GM12875 (cell line): ENCODE results near the gene NOS1AP.

Experiments used
- H3K4me3 ChIP-seq: one replicate; pipeline ENCODE4 v1.5.1; 2011; ENCODE audit warnings: low read depth, low read length, control low read depth
- CTCF ChIP-seq: IDR thresholded peaks from 2 replicates; pipeline ENCODE4 v1.5.1; 2011; ENCODE audit warnings: low read depth, mild to moderate bottlenecking, control low read depth, inconsistent platforms, low read length, moderate library complexity, borderline replicate concordance; ENCODE audit not compliant: insufficient read depth

Gene NOS1AP

GRCh38 chr1:162298266-162298665 is 228.8 kb downstream of the NOS1AP start:
- no peak overlapping the region for H3K4me3 ChIP-seq
- TF ChIP-seq CTCF: no peak

- H3K4me3 ChIP-seq: no peak overlapping the region
- no peak for TF ChIP-seq CTCF
Measured at GRCh38 chr1:162299018-162299417, 229.5 kb downstream of the NOS1AP start.

GRCh38 chr1:162300057-162300917 is 230.8 kb downstream of the NOS1AP start:
- no peak for TF ChIP-seq CTCF
- H3K4me3 ChIP-seq: no peak overlapping the region

- no peak for TF ChIP-seq CTCF
- no peak overlapping the region for H3K4me3 ChIP-seq
Measured at GRCh38 chr1:162301696-162302095, 232.2 kb downstream of the NOS1AP start.

GRCh38 chr1:162302306-162303003 is 233.0 kb downstream of the NOS1AP start:
- no peak overlapping the region for H3K4me3 ChIP-seq
- TF ChIP-seq CTCF: no peak

- TF ChIP-seq CTCF: no peak
- H3K4me3 ChIP-seq: no peak overlapping the region
Measured at GRCh38 chr1:162303004-162303344, 233.5 kb downstream of the NOS1AP start.

- TF ChIP-seq CTCF: no peak
- H3K4me3 ChIP-seq: no peak overlapping the region
Measured at GRCh38 chr1:162304736-162305135, 235.2 kb downstream of the NOS1AP start.
